Stimulated activated CD4-positive, alpha-beta T cell treated with anti-CD3 and anti-CD28 coated beads, Interleukin-15, amount 100 ng/mL, for 48 hours (primary cell): ENCODE results near the gene MYH9.

Source experiments
- DNase-seq, 2 donors: peaks; one replicate each; pipeline ENCODE4 v3.0.0-alpha.2; 2020; ENCODE audit warnings: low read depth in 2 of 2

MYH9 gene

GRCh38 chr22:36367479-36367878, 20.3 kb downstream of the MYH9 start:
- no peak for DNase-seq

GRCh38 chr22:36367066-36367465, 20.7 kb downstream of the MYH9 start:
- no peak for DNase-seq

- DNase-seq, result no peak
Observed at GRCh38 chr22:36366291-36366708, 21.5 kb downstream of the MYH9 start.

- DNase-seq, result peak; percentile 85 to 90
Observed at GRCh38 chr22:36365020-36365411, 22.8 kb downstream of the MYH9 start.

- DNase-seq, result no peak
Observed at GRCh38 chr22:36364255-36365019, 23.3 kb downstream of the MYH9 start.

- no peak for DNase-seq
Observed at GRCh38 chr22:36363349-36363981, 24.3 kb downstream of the MYH9 start.

- no peak for DNase-seq
Observed at GRCh38 chr22:36362932-36363331, 24.8 kb downstream of the MYH9 start.

- DNase-seq, result no peak
Observed at GRCh38 chr22:36362075-36362474, 25.7 kb downstream of the MYH9 start.

GRCh38 chr22:36360871-36361383, 26.8 kb downstream of the MYH9 start:
- DNase-seq, result no peak

- DNase-seq, result no peak
Observed at GRCh38 chr22:36360011-36360410, 27.8 kb downstream of the MYH9 start.

GRCh38 chr22:36359470-36359996, 28.2 kb downstream of the MYH9 start:
- DNase-seq, result no peak

GRCh38 chr22:36358533-36359469, 29.0 kb downstream of the MYH9 start:
- DNase-seq, result no peak

GRCh38 chr22:36356708-36357624, 30.8 kb downstream of the MYH9 start:
- no peak for DNase-seq

GRCh38 chr22:36355894-36356293, 31.9 kb downstream of the MYH9 start:
- no peak for DNase-seq

- no peak for DNase-seq
Observed at GRCh38 chr22:36355362-36355761, 32.4 kb downstream of the MYH9 start.

GRCh38 chr22:36352803-36353507, 34.8 kb downstream of the MYH9 start:
- no peak for DNase-seq

GRCh38 chr22:36351921-36352802, 35.6 kb downstream of the MYH9 start:
- no peak for DNase-seq

GRCh38 chr22:36350751-36351594, 36.8 kb downstream of the MYH9 start:
- DNase-seq, result no peak
